HG03354 (cell line): ENCODE results near the gene RNASE4.
A peak's percentile ranks its signal among the peaks of the same experiment; 100 is the strongest.
"Not testable (repeated sequence)": the region's sequence is repeated elsewhere in the genome, so short reads cannot be mapped to it uniquely, and the experiment has no call there.

ENCODE experiments used
- ATAC-seq: cut with Tn5 transposase; IDR thresholded peaks from one replicate; pipeline ENCODE4 v1.9.1; 2021; ENCODE audit warnings: mild to moderate bottlenecking; ENCODE audit not compliant: unreplicated experiment, poor library complexity, severe bottlenecking

Gene RNASE4

GRCh38 chr14:20696764-20697163, 12.4 kb downstream of the RNASE4 start:
- no peak for ATAC-seq

GRCh38 chr14:20697273-20698017, 13.1 kb downstream of the RNASE4 start:
- ATAC-seq = peak; percentile 64

- no peak for ATAC-seq
Observed at GRCh38 chr14:20698018-20698329, 13.6 kb downstream of the RNASE4 start.

GRCh38 chr14:20698934-20699333, 14.6 kb downstream of the RNASE4 start:
- no peak for ATAC-seq

GRCh38 chr14:20699931-20700330, 15.6 kb downstream of the RNASE4 start:
- no peak for ATAC-seq

- not testable (repeated sequence) for ATAC-seq
Observed at GRCh38 chr14:20700965-20701364, 16.6 kb downstream of the RNASE4 start.

GRCh38 chr14:20706657-20707355, 22.4 kb downstream of the RNASE4 start:
- ATAC-seq = no peak

GRCh38 chr14:20707622-20708021, 23.3 kb downstream of the RNASE4 start:
- no peak for ATAC-seq

- no peak for ATAC-seq
Observed at GRCh38 chr14:20711261-20711660, 26.9 kb downstream of the RNASE4 start.

GRCh38 chr14:20711685-20712084, 27.3 kb downstream of the RNASE4 start:
- no peak for ATAC-seq

GRCh38 chr14:20712904-20713303, 28.5 kb downstream of the RNASE4 start:
- ATAC-seq = no peak

GRCh38 chr14:20714593-20715250, 30.4 kb downstream of the RNASE4 start:
- no peak for ATAC-seq

- no peak for ATAC-seq
Observed at GRCh38 chr14:20719777-20720176, 35.4 kb downstream of the RNASE4 start.

GRCh38 chr14:20720741-20721140, 36.4 kb downstream of the RNASE4 start:
- ATAC-seq = no peak

- no peak for ATAC-seq
Observed at GRCh38 chr14:20722016-20722415, 37.7 kb downstream of the RNASE4 start.

GRCh38 chr14:20723488-20723887, 39.1 kb downstream of the RNASE4 start:
- ATAC-seq = no peak

GRCh38 chr14:20726121-20726520, 41.8 kb downstream of the RNASE4 start:
- not testable (repeated sequence) for ATAC-seq

GRCh38 chr14:20726531-20726930, 42.2 kb downstream of the RNASE4 start:
- ATAC-seq = no peak

GRCh38 chr14:20730891-20731290, 46.5 kb downstream of the RNASE4 start:
- no peak for ATAC-seq

GRCh38 chr14:20732477-20732876, 48.1 kb downstream of the RNASE4 start:
- ATAC-seq = no peak
